Fibroblast of gingiva (primary cell): ENCODE data around the gene NSMF.
"Not testable (repeated sequence)": the region's sequence is repeated elsewhere in the genome, so short reads cannot be mapped to it uniquely, and the experiment has no call there.

Experiments
- DNase-seq: peaks from one replicate; pipeline ENCODE4 v3.0.0-alpha.2; 2011; ENCODE audit warnings: low read depth

The NSMF gene

DNA sequence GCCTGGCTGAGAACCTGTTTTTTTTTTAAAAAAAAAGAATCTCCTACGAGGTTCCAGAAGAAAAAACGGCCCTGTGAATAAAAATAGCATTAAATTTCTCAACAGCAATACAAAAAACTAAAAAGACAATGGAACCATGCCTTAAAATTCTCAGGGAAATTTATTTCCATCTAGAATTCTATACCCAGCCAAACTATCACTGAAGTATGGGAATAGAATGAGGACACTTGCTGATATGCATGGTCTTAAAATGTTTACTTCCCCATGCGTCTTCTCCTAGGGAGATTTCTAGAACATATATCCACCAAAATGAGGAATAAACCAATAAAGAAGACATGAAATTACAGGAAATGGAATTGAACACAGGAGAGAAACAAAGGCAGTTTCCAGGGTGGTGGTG is 16.5 kb upstream of the NSMF start:
- DNase-seq: no peak

DNA sequence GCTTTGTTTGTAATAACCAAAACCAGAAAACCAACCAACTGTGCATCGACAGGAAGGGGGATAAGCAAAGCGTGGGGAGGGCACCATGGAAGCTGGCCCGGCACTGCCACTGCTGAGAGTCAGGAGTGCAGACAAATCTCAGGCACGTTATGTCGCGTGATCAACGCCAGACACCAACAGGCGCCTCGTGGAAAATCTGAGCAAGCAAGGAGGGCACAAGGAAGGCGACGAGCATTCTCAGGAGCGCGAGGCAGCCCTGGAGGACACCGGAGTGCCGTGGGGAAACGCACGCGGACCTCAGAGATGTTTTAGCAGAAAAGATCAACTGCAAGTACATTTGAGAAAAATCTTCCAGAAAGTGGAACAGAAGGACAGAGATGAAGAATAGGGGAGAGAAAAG is 15.1 kb upstream of the NSMF start:
- no peak for DNase-seq

DNA sequence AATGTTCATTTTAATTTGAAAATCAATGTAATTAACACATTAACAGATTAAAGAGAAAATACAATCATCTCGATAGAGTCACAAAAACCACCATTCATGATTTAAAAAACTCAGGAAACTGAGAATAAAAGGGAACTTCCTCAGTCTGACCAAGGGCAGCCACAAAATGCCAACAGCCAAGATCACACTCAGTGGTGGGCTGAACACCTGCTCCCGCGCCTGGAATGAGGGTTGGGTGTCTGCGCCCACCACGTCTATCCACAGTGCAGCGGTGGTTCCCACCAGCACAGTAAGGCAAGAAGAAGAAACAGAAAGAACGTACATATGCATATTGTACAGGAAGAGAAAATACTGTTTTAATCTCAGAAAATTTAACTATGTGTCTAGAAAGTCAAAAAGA is 11.7 kb upstream of the NSMF start:
- no peak for DNase-seq

DNA sequence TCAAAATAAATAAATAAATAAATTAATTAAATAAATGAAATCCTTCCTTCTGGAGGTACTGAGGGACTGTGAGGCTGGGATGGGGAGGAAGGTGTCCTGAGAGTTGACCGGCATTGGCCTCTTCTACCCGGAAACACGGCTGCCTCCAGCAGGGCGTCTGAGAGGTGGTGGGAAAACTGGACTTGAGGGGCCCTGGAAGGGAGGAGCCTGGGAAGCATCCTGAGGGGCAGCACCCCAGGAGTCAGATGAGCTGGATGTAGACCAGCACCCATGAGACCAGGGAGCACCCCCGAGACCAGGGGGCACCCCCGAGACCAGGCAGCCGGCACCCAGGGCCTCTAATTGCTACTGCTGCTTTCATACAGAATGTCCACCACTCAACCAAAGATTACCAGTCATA is 8.8 kb upstream of the NSMF start:
- DNase-seq: no peak

DNA sequence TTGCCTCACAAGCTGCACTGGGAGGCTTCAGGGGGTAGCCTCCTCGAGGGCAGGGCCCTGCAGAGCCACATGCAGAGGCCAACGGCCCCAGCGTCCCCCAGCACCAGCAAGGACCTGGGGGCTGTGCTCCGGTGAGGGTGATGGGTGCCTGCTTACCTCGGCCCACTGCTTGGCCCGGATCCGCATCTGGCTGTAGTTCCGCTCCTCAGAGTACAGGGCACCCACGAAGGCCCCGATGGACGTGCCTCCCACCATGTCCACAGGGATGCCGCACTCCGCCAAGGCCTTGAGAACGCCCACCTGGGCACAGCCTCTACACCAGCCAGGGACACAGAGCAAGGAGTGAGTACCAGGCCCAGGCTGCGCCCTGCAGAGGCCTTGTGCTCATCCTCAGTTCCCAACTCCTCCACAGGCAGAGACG is 8.0 kb upstream of the NSMF start:
- DNase-seq: no peak

- not testable (repeated sequence) for DNase-seq
Observed at GRCh38 chr9:137466389-137467085, 7.4 kb upstream of the NSMF start.

- no peak for DNase-seq
Observed at GRCh38 chr9:137465720-137466388, 6.7 kb upstream of the NSMF start.

DNA sequence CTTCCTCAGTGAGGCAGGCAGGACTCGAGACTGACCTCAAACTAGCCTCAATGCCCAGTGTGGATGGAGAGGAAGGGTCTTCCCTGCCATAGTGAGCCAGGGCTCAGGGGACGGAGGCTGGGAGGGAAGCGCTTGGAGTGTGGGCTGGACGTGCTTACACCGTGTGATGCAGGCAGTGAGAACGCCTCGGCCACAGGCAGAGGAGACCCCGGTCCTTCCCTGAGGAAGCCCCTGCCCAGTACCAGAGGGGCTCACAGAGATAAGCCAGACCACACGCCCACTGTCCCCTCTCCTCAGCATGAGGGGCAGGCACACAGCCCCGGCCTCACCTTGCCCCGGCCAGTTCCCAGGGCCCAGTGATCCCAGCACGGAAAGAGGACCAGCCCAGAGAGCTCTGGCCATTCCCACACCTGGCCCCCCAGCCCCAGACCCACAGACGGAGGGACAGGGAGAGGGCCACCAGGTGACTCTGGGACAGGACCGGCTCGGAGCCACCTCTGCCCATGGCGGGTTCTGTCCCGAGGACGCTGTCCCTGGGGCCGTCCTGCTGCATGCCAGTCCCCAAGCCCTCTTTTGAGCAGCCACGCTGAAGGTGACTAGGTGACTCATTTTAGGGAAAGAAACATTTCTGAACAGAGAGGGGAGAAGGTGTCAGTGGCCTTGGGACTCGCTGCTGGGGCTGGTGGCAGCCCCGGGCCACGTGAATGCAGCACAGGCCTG is 6.0 kb upstream of the NSMF start:
- no peak for DNase-seq

DNA sequence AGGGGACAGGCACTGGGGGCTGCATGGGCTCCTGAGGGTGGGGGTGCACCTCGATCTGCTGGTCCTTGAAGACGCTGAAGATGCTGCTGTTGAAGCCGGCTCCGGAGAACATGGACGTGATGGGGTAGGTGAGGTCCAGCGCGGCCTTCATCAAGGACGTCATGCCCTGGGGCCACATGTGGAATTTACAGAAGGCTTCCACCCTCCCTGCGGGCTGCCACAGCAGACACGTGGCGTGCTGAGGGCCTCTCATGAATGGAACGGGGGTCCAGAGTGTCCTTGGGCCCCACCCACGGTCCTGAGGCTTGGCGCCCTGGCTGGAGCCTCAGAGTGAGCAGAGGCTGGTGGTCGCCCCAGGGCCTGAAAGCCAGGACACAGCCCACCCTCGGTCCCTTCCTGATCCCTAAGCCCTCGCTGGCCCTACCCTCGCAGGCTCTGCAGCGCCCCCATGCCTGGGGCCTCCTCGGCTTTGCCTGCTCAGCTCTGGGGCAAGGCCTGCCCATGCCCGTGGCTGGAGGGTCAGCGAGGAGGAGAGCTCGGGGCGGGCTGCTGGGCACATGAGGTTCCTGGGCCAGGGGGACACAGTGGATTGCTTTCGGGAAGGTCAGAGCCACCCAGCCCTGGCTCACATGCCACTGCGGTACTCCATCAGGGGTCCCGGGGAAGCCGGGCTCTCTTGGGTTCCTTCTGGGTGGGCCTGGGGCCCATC is 5.3 kb upstream of the NSMF start:
- DNase-seq: no peak

GRCh38 chr9:137463931-137464290 is 4.8 kb upstream of the NSMF start:
- no peak for DNase-seq

- DNase-seq: no peak
Observed at GRCh38 chr9:137462986-137463930, 4.1 kb upstream of the NSMF start.

GRCh38 chr9:137462396-137462985 is 3.4 kb upstream of the NSMF start:
- no peak for DNase-seq

DNA sequence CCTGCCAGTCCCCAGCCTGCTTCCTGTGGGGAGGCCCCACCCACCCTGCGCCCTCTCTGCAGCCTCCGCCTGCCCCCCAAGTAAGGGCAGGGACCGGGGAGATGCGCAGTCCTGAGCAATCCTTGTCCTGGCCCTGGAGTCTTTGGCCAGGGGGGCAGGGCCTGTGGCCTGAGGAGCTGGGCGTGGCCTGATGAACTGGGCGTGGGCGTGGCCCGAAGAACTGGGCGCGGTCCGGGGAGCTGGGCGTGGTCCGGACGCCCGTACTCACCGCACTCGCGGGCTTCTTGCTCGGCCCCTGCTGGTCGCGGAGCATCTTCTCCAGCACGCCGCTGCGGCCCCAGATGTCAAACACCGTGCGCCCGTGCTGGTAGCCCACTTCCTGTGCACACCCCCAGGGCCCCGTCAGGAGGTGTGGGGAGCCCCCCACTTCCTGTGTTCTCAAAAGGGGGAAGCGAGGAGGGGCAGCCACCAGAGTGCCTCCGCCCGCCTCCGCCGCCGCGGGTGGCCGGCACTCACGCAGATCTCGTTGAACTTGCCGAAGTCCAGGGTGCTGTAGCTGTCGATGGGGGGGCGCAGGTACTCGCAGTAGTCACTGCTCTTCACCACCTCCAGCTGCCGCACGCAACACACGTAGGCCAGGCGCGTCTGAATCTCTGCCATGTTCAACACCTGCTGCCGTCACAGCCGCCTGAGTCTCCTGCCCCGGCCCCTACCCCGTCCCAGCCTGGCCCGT is 2.7 kb upstream of the NSMF start:
- peak; percentile 52 for DNase-seq

DNA sequence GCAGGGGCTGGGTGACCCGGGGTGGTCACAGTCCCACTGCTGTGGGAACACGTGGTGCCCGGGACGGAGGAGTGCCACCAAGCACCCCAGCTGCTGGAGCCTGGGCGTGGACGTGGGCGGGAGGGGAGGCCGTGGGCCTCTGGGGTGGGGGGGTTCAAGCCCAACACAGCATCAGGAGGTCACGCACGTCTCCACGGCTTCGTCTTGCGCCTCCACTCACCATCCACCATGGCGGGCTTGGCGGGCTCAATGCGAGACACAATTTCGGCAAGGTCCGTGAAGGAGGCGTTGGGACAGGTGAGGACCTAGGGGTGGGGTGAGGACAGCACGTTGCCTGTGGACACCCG is 2.2 kb upstream of the NSMF start:
- DNase-seq: no peak

DNA sequence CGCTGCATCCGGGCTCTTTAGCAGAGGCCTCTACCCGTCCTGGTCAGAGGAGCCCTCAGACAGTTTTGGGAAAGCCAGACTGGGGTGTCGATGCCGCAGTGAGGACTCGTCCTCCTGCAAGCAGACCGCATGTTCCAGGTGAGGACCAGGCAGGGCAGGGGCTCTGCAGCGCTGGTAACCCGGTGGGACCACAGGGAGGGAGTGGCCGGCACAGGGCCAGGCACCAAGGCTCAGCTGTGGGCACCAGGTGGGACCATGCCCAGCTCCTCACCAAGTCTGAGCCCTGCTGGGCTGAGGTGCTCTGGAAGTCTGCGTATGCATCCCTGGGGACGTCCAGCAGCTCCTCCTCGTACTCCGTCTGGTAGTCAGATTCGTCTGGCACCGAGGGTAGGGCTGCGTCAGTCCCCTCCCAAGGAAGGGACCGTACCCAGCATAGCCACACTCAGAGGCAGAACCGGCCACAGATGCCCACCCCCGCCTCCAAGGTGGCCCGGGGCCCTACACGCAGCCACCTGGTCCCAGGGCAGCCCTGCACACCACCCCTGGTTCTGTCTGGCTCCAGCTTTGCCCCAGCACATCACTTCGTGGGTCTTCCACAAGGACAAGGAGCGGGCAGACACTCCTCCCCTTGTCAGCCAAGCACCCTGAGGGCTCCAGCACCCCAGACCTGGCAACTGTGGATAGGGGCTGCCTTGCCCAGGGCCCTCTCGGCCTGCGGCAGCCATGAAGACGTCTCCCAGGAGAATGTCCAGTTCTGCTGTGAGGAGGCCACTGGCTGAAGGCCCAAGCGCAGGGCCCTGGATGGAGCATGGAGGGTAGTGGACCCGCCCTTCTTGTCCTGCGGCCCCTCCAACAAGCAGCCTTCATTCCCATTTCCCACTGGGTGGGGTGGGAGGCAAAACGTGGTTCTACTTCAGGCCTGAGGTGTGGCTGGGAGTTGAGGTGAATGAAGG is 1.5 kb upstream of the NSMF start:
- DNase-seq: no peak

GRCh38 chr9:137459601-137460362 is 648 bp upstream of the NSMF start:
- no peak for DNase-seq

- DNase-seq: peak; percentile 40
Observed at GRCh38 chr9:137458194-137459151, 661 bp downstream of the NSMF start.
